T47D (cell line): Measurements from ENCODE around the gene DMAC2.
"Not testable (repeated sequence)": the region's sequence is repeated elsewhere in the genome, so short reads cannot be mapped to it uniquely, and the experiment has no call there.

Source experiments
- DNase-seq, 2 experiments: peaks; one replicate each; pipeline versions ENCODE4 v3.0.0 to v3.0.0-alpha.2; 2011 to 2012; ENCODE audit warnings: low read depth in 1 of 2, low spot score in 1 of 2
- JUND ChIP-seq: IDR thresholded peaks from 2 replicates; pipeline ENCODE4 v1.6.1; 2012; ENCODE audit warnings: low read depth
- in situ Hi-C: cut with HindIII; loops from 2 replicates; pipeline ENCODE4 v1.10.0; 2016; ENCODE audit warnings: low sequenced_read_pairs, low pct_unique_long_range_greater_than_20kb

DMAC2 gene

DNA sequence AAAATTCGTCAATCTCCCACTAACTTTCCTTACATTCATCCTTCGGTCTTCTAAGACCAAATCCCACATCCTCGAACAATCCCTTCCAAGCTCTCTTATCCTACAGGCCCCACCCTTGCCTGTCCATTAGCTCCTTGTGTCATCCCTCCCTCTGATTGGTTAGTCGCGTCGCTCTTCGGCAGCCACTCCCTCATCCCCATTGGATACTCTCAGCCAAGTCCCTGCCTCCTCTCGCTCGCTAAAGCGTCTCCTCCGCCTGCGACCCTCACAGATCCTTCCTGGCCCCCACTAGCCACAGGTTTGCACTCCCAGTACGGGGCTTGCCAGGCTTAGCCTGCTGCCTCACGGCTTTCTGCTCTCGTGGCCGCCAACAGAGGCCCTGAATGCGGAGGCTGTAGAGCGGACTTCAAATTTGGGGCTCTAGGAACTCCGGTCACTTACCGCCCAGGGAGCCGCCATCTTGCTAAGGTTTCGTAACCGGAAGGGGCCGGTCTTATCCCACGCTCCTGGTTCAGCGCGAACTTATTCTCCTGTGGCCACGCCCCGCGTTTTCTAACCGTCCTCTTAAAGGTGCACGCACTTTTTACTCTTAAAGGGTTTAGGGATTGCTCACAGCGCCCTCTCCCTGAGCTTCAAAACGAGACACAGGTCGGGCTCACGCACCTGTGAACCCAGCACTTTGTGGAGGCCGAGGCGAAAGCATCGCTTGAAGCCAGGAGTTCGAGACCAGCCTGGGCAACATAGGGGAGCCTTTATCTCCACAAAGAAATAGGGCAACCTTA lies at the start of gene DMAC2:
TSS of gene DMAC2 (minus strand) at position 472 of the 782 bp plus-strand sequence. CDS start at position 459, 13 bp downstream.
- TF ChIP-seq JUND, result no peak
- DNase-seq, result peak; percentile 94 to 98
- in situ Hi-C loops, result no loop called here

- in situ Hi-C loops, DNase-seq: not testable (repeated sequence)
Measured at GRCh38 chr19:41486953-41487352, 47.2 kb upstream of the DMAC2 start.

GRCh38 chr19:41484822-41485221 lies 45.1 kb upstream of the DMAC2 start:
- DNase-seq, result no peak
- TF ChIP-seq JUND, result no peak
- in situ Hi-C loops, result no loop called here

- in situ Hi-C loops, result no loop called here
- peak in 1 of 2 experiments; percentile 8 for DNase-seq
- no peak for TF ChIP-seq JUND
Measured at GRCh38 chr19:41480336-41480735, 40.6 kb upstream of the DMAC2 start.

- TF ChIP-seq JUND, result no peak
- DNase-seq, result no peak
- in situ Hi-C loops, result no loop called here
Measured at GRCh38 chr19:41479757-41480191, 40.1 kb upstream of the DMAC2 start.

GRCh38 chr19:41478875-41479756 lies 39.4 kb upstream of the DMAC2 start:
- in situ Hi-C loops, result no loop called here
- DNase-seq, result no peak
- no peak for TF ChIP-seq JUND

GRCh38 chr19:41478171-41478570 lies 38.5 kb upstream of the DMAC2 start:
- in situ Hi-C loops, result no loop called here
- TF ChIP-seq JUND, result no peak
- no peak for DNase-seq

- no peak for TF ChIP-seq JUND
- in situ Hi-C loops, result no loop called here
- no peak for DNase-seq
Measured at GRCh38 chr19:41476583-41476982, 36.9 kb upstream of the DMAC2 start.

DNA sequence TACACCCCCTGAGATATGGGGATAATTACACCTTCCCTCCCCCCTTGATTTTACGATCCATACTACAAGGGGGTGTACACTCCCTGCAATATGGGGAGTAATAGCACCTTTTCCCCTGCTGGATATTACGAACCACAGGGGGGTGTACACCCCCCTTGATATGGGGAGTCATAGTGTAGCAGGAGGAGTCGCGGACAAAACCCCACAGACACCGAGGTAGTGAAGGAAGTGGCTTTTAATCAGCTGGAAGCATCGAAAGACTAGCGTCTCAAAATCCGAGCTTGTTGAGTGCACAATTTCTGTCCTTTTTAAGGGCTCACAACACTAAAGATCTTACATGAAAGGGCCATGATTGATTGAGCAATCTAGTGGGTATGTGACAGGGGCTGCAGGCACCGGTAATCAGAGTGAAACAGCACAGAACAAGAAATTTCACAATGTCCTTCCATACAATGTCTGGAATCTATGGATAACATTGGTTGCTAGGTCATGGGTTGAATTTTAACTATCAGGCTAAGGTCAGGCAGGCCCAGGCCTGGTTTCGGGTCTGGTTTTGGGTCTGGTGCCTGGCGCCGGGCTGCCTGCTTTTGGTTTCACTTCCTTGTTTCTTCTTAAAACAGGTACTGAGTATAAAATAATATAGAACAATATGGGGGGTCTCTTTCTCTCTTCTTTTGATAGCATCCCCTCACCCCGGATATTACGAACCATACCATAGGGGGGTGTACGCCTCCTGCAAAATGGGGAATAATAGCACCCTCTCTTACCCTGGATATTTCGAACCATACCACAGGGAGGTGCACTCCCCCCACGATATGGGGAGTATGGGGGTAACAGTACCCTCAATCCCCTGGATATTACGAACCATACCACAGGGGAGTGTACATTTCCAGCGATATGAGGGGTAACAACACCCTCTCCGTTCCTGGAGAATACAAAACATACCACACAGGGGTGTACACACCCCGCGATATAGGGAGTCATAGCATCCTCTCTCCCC lies 23.8 kb upstream of the DMAC2 start:
- in situ Hi-C loops, result not testable (repeated sequence)

DNA sequence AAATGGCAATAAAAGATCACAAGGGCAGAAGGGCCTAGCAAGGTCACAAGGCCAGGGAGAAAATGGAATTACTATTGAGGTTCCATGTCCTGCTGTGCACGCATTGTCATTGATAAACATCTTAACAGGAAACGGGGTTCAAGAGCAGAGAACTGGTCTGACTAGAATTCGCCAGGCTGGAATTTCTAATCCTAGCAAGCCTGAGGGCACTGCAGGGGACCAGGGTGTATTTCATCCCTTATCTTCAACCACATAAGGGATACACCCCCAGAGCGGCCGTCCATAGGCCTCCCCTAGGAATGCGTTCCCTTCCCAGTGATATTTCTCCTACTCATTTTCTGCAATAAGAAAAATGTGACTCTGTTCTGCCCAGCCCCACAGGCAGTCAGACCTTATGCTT lies 22.8 kb upstream of the DMAC2 start:
- TF ChIP-seq JUND, result no peak
- no peak for DNase-seq
- in situ Hi-C loops, result no loop called here

More for the DNA sequence above, 23.8 kb upstream of the DMAC2 start:
- DNase-seq, result not testable (repeated sequence)

GRCh38 chr19:41457241-41457640 lies 17.5 kb upstream of the DMAC2 start:
- TF ChIP-seq JUND, result no peak
- in situ Hi-C loops, result no loop called here
- no peak for DNase-seq

DNA sequence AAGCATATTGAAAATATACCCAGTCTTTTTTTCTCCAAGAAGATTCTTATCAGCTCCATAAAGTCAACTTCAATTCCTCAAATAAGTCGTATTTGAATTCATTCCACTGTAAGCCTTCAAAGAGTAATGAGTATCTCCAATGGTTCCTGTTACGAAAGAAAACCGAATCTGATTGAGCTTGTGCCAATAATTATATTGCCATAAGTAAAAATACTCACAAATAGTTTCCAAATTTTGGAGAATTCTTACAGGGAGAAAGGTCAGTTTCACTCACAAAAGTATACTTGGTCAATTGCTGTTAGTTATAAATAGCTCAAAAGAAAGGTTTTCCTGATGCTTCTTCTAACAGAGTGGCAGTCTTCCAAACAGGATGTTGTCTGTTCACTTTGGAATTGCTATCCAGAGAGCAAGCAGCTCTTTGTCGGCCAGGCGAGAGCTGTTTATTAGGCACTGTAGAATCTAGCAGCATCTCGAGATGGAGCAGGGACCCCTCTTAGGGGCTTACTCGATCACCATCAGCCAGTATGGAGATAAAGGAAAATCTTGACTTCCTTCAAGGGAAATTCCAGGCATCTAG lies 16.7 kb upstream of the DMAC2 start:
- TF ChIP-seq JUND, result no peak; the same call in 1 of the 2 replicates
- in situ Hi-C loops, result no loop called here
- peak in 1 of 2 experiments; percentile 47 for DNase-seq
